ENCODE measurements around the gene MROH9.

- TF ChIP-seq CTCF (IDR thresholded peaks at IDR 0.05; ENCODE audit: low read length) (no peak), EZH2 (optimal IDR thresholded peaks at IDR 0.05; ENCODE audit: low read depth, low read length) (no peak)
These were observed 147.9 kb downstream of the MROH9 start for GRCh38 chr1:171083222-171083621.
